Suprapubic skin (tissue), 4 donors: Measurements from ENCODE around the gene GREB1L. TPM values are rescaled to one million over a fixed set of nuclear protein-coding genes. Genes with fewer than 3 reads are reported as not detected.

Experiments
- DNase-seq, 2 donors: peaks; one replicate each; pipeline ENCODE4 v3.0.0-alpha.2; 2019; ENCODE audit warnings: low spot score in 2 of 2
- H3K27ac ChIP-seq: fragments of 200-600 bp; sonication (generic); one replicate; pipeline ENCODE4 v1.5.1; 2019
- H3K27me3 ChIP-seq: fragments of 200-600 bp; sonication (generic); one replicate; pipeline ENCODE4 v1.5.1; 2019
- H3K36me3 ChIP-seq: fragments of 200-600 bp; sonication (generic); one replicate; pipeline ENCODE4 v1.5.1; 2019
- H3K4me1 ChIP-seq: fragments of 200-600 bp; sonication (generic); one replicate; pipeline ENCODE4 v1.5.1; 2019
- H3K4me3 ChIP-seq: fragments of 200-600 bp; sonication (generic); one replicate; pipeline ENCODE4 v1.5.1; 2019; ENCODE audit warnings: mild to moderate bottlenecking
- H3K9me3 ChIP-seq: fragments of 200-600 bp; sonication (generic); one replicate; pipeline ENCODE4 v1.5.1; 2019
- CTCF ChIP-seq, 2 donors: fragments of 200-600 bp in 1 of 2; fragments of 450-650 bp in 1 of 2; sonication (generic) in 1 of 2; IDR thresholded peaks; one replicate each; pipeline ENCODE4 v1.5.1; 2016 to 2019; ENCODE audit warnings: antibody characterized with exemption in 2 of 2, mild to moderate bottlenecking in 1 of 2, moderate library complexity in 1 of 2
- EP300 ChIP-seq: sonication (generic); formaldehyde crosslinking; IDR thresholded peaks from one replicate; pipeline ENCODE4 v1.6.1; 2017; ENCODE audit warnings: antibody characterized with exemption
- POLR2A ChIP-seq, 2 donors: fragments of 450-650 bp; IDR thresholded peaks; one replicate each; pipeline ENCODE4 v1.6.1; 2017; ENCODE audit warnings: antibody characterized with exemption in 2 of 2, mild to moderate bottlenecking in 2 of 2, moderate library complexity in 2 of 2
- POLR2AphosphoS5 ChIP-seq, 3 donors: sonication (generic); formaldehyde crosslinking; IDR thresholded peaks; one replicate each; pipeline ENCODE4 v1.6.1; 2017; ENCODE audit warnings: antibody characterized with exemption in 3 of 3
- WGBS: methylation state at CpG from one replicate; pipeline ENCODE4 v1.1.5; 2018; 5-methylcytosine and 5-hydroxymethylcytosine counted together
- total RNA-seq, 4 donors: library from RNA; depleted of rRNA; stranded (reverse); fragments of >200 nt; gene quantifications; one replicate each; pipeline ENCODE4 v1.1.0, GENCODE V29; 2016

GREB1L gene
- total RNA-seq, 4 donors from 2014 or later = 1.6 to 7.6 (median 3.7) TPM

- TF ChIP-seq CTCF (IDR thresholded peaks at IDR 0.05) (no peak), POLR2AphosphoS5 (IDR thresholded peaks at IDR 0.05) (peak in 2 of 3 donors; percentile 26 to 43)
These were observed 88.2 kb downstream of the GREB1L start for GRCh38 chr18:21330122-21330701.

GRCh38 chr18:21331065-21331464 is 89.0 kb downstream of the GREB1L start:
- Histone ChIP-seq H3K4me1 (peaks cover 3% of the 10 kb centered on the region), H3K36me3 (no peaks in the 10 kb centered on the region), H3K27ac (no peak overlapping the region), H3K4me3 (no peak overlapping the region), H3K9me3 (no peaks in the 10 kb centered on the region), H3K27me3 (no peaks in the 10 kb centered on the region)
- DNase-seq = no peak
- WGBS = 32% methylated on average over 2 of the region's 2 CpGs
- TF ChIP-seq POLR2A (IDR thresholded peaks at IDR 0.05) (no peak), POLR2AphosphoS5 (IDR thresholded peaks at IDR 0.05) (no peak), EP300 (no peak), CTCF (IDR thresholded peaks at IDR 0.05) (no peak)

More at GRCh38 chr18:21330122-21330701, 88.2 kb downstream of the GREB1L start:
- WGBS = 54% methylated on average over 6 of the region's 6 CpGs
- no peaks in the 10 kb centered on the region for H3K27me3 ChIP-seq
- H3K4me3 ChIP-seq = no peak overlapping the region
- peaks cover 3% of the 10 kb centered on the region for H3K4me1 ChIP-seq
- H3K27ac ChIP-seq = peak overlapping the region; percentile 41
- H3K9me3 ChIP-seq = no peaks in the 10 kb centered on the region
- no peak for DNase-seq
- H3K36me3 ChIP-seq = no peaks in the 10 kb centered on the region

- DNase-seq = no peak
- no peaks in the 10 kb centered on the region for H3K4me1 ChIP-seq
- no peak overlapping the region for H3K27ac ChIP-seq
- H3K4me3 ChIP-seq = no peak overlapping the region
- no peaks in the 10 kb centered on the region for H3K9me3 ChIP-seq
- 90% methylated on average over 5 of the region's 5 CpGs for WGBS
- H3K36me3 ChIP-seq = no peaks in the 10 kb centered on the region
- TF ChIP-seq EP300 = no peak
- no peak for TF ChIP-seq POLR2A (IDR thresholded peaks at IDR 0.05)
- no peak for TF ChIP-seq POLR2AphosphoS5 (IDR thresholded peaks at IDR 0.05)
- TF ChIP-seq CTCF (IDR thresholded peaks at IDR 0.05) = no peak
- H3K27me3 ChIP-seq = no peaks in the 10 kb centered on the region
These were observed 94.0 kb downstream of the GREB1L start for GRCh38 chr18:21335927-21336488.

DNA sequence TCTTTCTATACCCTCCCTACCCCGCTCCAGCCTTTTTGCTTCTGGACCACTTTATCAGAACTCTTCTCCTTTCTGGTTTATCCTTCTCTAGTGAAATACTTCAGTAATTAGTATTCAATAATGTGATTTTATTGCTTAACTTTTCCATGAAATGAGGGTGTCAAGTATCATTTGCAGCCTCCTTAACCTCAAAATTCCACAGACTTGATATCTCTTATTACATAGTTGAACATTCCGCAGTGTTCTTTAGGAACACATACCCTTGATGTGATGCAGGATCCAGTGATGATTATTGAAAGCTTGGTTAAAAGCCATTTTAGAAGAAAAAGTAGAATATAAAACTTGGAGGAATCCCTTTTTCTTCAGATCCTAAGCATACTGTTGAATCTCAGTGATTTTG is 94.8 kb downstream of the GREB1L start:
- Histone ChIP-seq H3K27ac (no peak overlapping the region), H3K4me3 (no peak overlapping the region), H3K36me3 (no peaks in the 10 kb centered on the region), H3K9me3 (no peaks in the 10 kb centered on the region), H3K4me1 (no peaks in the 10 kb centered on the region), H3K27me3 (no peaks in the 10 kb centered on the region)
- no peak for TF ChIP-seq CTCF (IDR thresholded peaks at IDR 0.05)
- no peak for TF ChIP-seq EP300
- TF ChIP-seq POLR2A (IDR thresholded peaks at IDR 0.05) = no peak
- TF ChIP-seq POLR2AphosphoS5 (IDR thresholded peaks at IDR 0.05) = no peak
- DNase-seq = no peak
- 91% methylated on average over 2 of the region's 2 CpGs for WGBS

DNA sequence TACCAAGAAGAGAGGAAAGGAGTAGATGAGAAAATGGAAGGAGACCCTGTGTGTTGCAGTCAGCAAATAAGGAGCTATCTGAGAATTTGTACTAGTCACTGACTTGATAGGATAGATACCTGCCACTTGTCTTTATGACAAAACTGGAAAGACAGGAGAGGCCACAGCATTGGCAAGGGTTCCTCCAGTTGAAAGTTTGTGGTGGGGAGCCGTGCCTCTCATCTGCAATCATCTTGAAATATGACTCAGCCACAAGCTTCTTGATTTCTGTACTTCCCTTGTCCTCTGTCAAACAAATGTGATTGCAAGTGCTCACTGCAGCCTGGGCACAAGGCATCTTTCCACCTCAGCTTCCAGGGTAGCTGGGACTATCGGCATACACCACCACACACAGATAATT is 99.1 kb downstream of the GREB1L start:
- no peak for DNase-seq
- Histone ChIP-seq H3K36me3 (no peaks in the 10 kb centered on the region), H3K27ac (no peak overlapping the region), H3K27me3 (no peaks in the 10 kb centered on the region), H3K4me1 (no peaks in the 10 kb centered on the region), H3K9me3 (no peaks in the 10 kb centered on the region), H3K4me3 (no peak overlapping the region)
- TF ChIP-seq POLR2A (IDR thresholded peaks at IDR 0.05) = no peak
- no peak for TF ChIP-seq CTCF (IDR thresholded peaks at IDR 0.05)
- TF ChIP-seq EP300 = no peak
- no peak for TF ChIP-seq POLR2AphosphoS5 (IDR thresholded peaks at IDR 0.05)
- WGBS = 50% methylated on average over 2 of the region's 2 CpGs
